ENCODE measurements around the gene CHMP1A.
"Not testable (repeated sequence)": the region's sequence is repeated elsewhere in the genome, so short reads cannot be mapped to it uniquely, and the experiment has no call there.

Gene CHMP1A

DNA sequence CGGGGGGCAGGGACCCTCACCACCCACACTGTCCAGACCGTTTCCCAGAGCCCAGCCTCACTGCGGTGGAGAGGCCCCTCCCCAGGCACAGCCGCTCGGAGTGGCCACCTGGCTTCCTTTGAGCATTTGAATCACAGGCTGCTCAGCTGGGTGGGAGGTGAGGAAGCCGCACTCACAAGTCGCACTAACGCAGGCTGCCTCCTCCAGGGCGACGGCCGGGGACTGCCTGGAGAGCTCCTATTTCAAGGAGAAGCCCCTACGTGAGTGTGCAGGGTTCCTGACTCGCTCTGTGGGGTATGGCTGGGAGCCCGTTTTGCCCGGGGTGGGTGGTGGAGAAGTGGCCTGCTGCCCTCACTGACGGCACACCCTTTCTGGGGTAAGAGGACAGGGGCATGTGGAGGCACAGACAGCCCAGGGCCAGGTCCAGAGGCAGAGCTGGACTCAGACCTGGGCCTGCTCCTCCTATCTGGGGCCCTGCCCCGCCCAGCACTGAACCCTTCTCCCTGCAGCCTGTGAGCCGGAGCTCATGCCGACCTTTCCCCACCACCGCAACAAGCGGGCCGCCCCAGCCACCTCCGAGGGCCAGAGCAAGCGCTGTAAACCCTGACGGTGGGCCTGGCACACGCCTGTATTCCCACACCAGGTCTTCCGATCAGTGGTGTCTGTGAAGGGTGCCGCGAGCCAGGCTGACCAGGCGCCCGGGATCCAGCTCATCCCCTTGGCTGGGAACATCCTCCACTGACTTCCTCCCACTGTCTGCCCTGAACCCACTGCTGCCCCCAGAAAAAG, 37.8 kb upstream of the CHMP1A start:
- Histone ChIP-seq H2AFZ (no peak overlapping the region), H3K4me3 (ENCODE audit: low read depth, low read length) (no peak overlapping the region), H3K27ac (no peak overlapping the region), H3K9ac (no peak overlapping the region), H3K36me3 (ENCODE audit: control insufficient read depth, insufficient read depth, low read length) (no peaks in the 10 kb centered on the region), H3K4me1 (peaks cover under 1% of the 10 kb centered on the region), H3K27me3 (ENCODE audit: control insufficient read depth, insufficient read depth, low read length) (no peaks in the 10 kb centered on the region), H3K79me2 (peaks cover 2% of the 10 kb centered on the region), H3K9me3 (ENCODE audit: control insufficient read depth, low read length) (no peaks in the 10 kb centered on the region), H3K4me2 (ENCODE audit: low read length) (no peak overlapping the region)
- TF ChIP-seq, protein P1, sequence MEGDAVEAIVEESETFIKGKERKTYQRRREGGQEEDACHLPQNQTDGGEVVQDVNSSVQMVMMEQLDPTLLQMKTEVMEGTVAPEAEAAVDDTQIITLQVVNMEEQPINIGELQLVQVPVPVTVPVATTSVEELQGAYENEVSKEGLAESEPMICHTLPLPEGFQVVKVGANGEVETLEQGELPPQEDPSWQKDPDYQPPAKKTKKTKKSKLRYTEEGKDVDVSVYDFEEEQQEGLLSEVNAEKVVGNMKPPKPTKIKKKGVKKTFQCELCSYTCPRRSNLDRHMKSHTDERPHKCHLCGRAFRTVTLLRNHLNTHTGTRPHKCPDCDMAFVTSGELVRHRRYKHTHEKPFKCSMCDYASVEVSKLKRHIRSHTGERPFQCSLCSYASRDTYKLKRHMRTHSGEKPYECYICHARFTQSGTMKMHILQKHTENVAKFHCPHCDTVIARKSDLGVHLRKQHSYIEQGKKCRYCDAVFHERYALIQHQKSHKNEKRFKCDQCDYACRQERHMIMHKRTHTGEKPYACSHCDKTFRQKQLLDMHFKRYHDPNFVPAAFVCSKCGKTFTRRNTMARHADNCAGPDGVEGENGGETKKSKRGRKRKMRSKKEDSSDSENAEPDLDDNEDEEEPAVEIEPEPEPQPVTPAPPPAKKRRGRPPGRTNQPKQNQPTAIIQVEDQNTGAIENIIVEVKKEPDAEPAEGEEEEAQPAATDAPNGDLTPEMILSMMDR (IDR thresholded peaks at IDR 0.05) = no peak

- H3K27ac ChIP-seq; H3K36me3 ChIP-seq (ENCODE audit: control insufficient read depth, insufficient read depth, low read length); H3K9ac ChIP-seq; H3K27me3 ChIP-seq (ENCODE audit: control insufficient read depth, insufficient read depth, low read length); H3K9me3 ChIP-seq (ENCODE audit: control insufficient read depth, low read length); H3K79me2 ChIP-seq; H2AFZ ChIP-seq; H3K4me2 ChIP-seq (ENCODE audit: low read length); H3K4me3 ChIP-seq (ENCODE audit: low read depth, low read length); H3K4me1 ChIP-seq: not testable (repeated sequence)
Observed at GRCh38 chr16:89694784-89695085, 37.2 kb upstream of the CHMP1A start.

DNA sequence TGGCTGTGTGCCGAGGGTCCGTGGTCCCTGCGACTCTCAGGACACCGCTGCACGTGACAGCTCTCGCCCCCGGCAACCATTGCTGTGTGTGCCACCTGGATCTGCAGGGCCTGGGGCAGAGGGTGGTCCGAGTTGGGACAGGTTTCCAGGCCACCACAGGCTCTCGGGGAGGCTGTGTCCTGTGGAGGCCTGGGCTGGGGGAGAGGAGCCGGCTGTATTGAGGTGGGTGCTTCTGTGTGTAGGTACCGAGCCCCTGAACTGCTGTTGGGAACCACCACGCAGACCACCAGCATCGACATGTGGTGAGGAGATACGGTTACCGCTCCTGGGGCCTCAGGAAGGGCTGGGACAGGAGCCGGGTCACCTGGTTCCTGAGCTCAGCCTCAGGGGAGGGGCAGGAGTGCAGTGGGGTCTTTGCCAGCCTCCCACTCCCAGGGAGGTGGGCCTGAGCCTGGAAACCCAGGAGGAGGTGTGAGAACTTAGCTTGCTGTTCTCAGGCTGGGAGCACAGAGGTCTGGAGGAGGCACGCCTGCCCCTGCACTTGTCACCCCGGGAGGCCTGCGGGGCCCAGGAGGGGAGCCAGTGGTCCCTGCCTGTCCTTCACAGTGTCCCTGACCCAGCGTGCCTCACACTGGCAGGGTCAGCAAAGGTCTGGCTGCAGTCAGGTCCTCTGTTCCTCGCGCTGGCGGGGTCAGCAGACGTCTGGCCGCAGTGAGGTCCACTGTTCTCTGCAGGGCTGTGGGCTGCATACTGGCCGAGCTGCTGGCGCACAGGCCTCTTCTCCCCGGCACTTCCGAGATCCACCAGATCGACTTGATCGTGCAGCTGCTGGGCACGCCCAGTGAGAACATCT, 36.6 kb upstream of the CHMP1A start:
- H3K9me3 ChIP-seq (ENCODE audit: control insufficient read depth, low read length) = no peaks in the 10 kb centered on the region
- TF ChIP-seq, protein P1 (IDR thresholded peaks at IDR 0.05) = no peak
- H3K4me3 ChIP-seq (ENCODE audit: low read depth, low read length) = no peak overlapping the region
- H3K27ac ChIP-seq = no peak overlapping the region
- H3K79me2 ChIP-seq = peaks cover 10% of the 10 kb centered on the region
- H2AFZ ChIP-seq = no peak overlapping the region
- no peaks in the 10 kb centered on the region for H3K27me3 ChIP-seq (ENCODE audit: control insufficient read depth, insufficient read depth, low read length)
- no peaks in the 10 kb centered on the region for H3K4me1 ChIP-seq
- no peak overlapping the region for H3K4me2 ChIP-seq (ENCODE audit: low read length)
- no peaks in the 10 kb centered on the region for H3K36me3 ChIP-seq (ENCODE audit: control insufficient read depth, insufficient read depth, low read length)
- H3K9ac ChIP-seq = no peak overlapping the region

- no peaks in the 10 kb centered on the region for H3K4me1 ChIP-seq
- no peak overlapping the region for H3K9ac ChIP-seq
- no peak overlapping the region for H3K27ac ChIP-seq
- H3K36me3 ChIP-seq (ENCODE audit: control insufficient read depth, insufficient read depth, low read length) = no peaks in the 10 kb centered on the region
- no peaks in the 10 kb centered on the region for H3K9me3 ChIP-seq (ENCODE audit: control insufficient read depth, low read length)
- peaks cover 12% of the 10 kb centered on the region for H3K79me2 ChIP-seq
- H3K4me2 ChIP-seq (ENCODE audit: low read length) = no peak overlapping the region
- TF ChIP-seq, protein P1 (IDR thresholded peaks at IDR 0.05) = no peak
- H3K27me3 ChIP-seq (ENCODE audit: control insufficient read depth, insufficient read depth, low read length) = no peaks in the 10 kb centered on the region
- no peak overlapping the region for H2AFZ ChIP-seq
- H3K4me3 ChIP-seq (ENCODE audit: low read depth, low read length) = no peak overlapping the region
Observed at GRCh38 chr16:89693289-89693731, 35.8 kb upstream of the CHMP1A start.

- Histone ChIP-seq H3K4me2 (ENCODE audit: low read length) (no peak overlapping the region), H3K4me3 (ENCODE audit: low read depth, low read length) (no peak overlapping the region), H3K79me2 (peaks cover 20% of the 10 kb centered on the region), H3K9me3 (ENCODE audit: control insufficient read depth, low read length) (no peaks in the 10 kb centered on the region), H3K27ac (no peak overlapping the region), H3K4me1 (peaks cover 5% of the 10 kb centered on the region), H2AFZ (no peak overlapping the region), H3K27me3 (ENCODE audit: control insufficient read depth, insufficient read depth, low read length) (no peaks in the 10 kb centered on the region), H3K36me3 (ENCODE audit: control insufficient read depth, insufficient read depth, low read length) (no peaks in the 10 kb centered on the region), H3K9ac (no peak overlapping the region)
- TF ChIP-seq, protein P1 (IDR thresholded peaks at IDR 0.05) = no peak
Observed at GRCh38 chr16:89691986-89692569, 34.6 kb upstream of the CHMP1A start.
